Cardiac muscle cell (in vitro differentiated cells and primary cell): Measurements from ENCODE around the gene LKAAEAR1. TPM values are rescaled to one million over a fixed set of nuclear protein-coding genes. Genes with fewer than 3 reads are reported as not detected.

Experiments used
- DNase-seq, 2 donors: peaks; one replicate each; pipeline versions ENCODE4 v3.0.0 to v3.0.0-alpha.2; 2010 to 2017; ENCODE audit warnings: low read depth in 1 of 2, low spot score in 1 of 2
- H3K27ac ChIP-seq: fragments of 200-600 bp; sonication (generic); 2 replicates; pipeline ENCODE4 v1.5.1; 2016
- H3K27me3 ChIP-seq: fragments of 200-600 bp; sonication (generic); 2 replicates; pipeline ENCODE4 v1.6.0; 2016; ENCODE audit warnings: control low read depth
- H3K36me3 ChIP-seq: fragments of 200-600 bp; sonication (generic); 2 replicates; pipeline ENCODE4 v1.5.1; 2016; ENCODE audit warnings: control low read depth
- H3K4me1 ChIP-seq: fragments of 200-600 bp; sonication (generic); 2 replicates; pipeline ENCODE4 v1.8.1; 2017; ENCODE audit warnings: low read depth, mild to moderate bottlenecking, mixed run types
- H3K4me3 ChIP-seq: fragments of 200-600 bp; sonication (generic); 2 replicates; pipeline ENCODE4 v1.5.1; 2016; ENCODE audit warnings: mild to moderate bottlenecking
- H3K9me3 ChIP-seq: fragments of 200-600 bp; sonication (generic); 2 replicates; pipeline ENCODE4 v1.5.1; 2017; ENCODE audit warnings: low read depth, mild to moderate bottlenecking, control low read depth
- CTCF ChIP-seq: IDR thresholded peaks from 2 replicates; pipeline ENCODE4 v1.5.1; 2012; ENCODE audit warnings: low read depth, mild to moderate bottlenecking, low read length
- polyA plus RNA-seq: library from polyadenylated mRNA; unstranded; fragments of >200 nt; fragmentation: Nextera tagmentation; extraction: Ambion mirVana; gene quantifications from 2 replicates; pipeline ENCODE4 v1.2.1, GENCODE V29; 2016
- total RNA-seq: library from RNA; depleted of rRNA; stranded (reverse); fragments of >200 nt; gene quantifications from 2 replicates; pipeline ENCODE4 v1.2.3, GENCODE V29; 2016

LKAAEAR1 gene
- total and polyA plus RNA-seq, 2 experiments from 2014 or later, result 0.21 to 2.2 TPM

GRCh38 chr20:64102647-64103354, 18.6 kb upstream of the LKAAEAR1 start:
- no peaks in the 10 kb centered on the region for H3K4me1 ChIP-seq
- H3K27ac ChIP-seq, result no peak overlapping the region
- peak overlapping the region; percentile 40 for H3K4me3 ChIP-seq
- H3K27me3 ChIP-seq, result peaks cover 26% of the 10 kb centered on the region
- DNase-seq, result peak in 1 of 2 donors; percentile 65
- H3K9me3 ChIP-seq, result no peaks in the 10 kb centered on the region
- no peaks in the 10 kb centered on the region for H3K36me3 ChIP-seq
- no peak for TF ChIP-seq CTCF

- peak; percentile 58 for TF ChIP-seq CTCF
- peaks cover 26% of the 10 kb centered on the region for H3K27me3 ChIP-seq
- H3K4me3 ChIP-seq, result peak overlapping the region; percentile 40
- no peaks in the 10 kb centered on the region for H3K36me3 ChIP-seq
- no peaks in the 10 kb centered on the region for H3K9me3 ChIP-seq
- H3K4me1 ChIP-seq, result no peaks in the 10 kb centered on the region
- DNase-seq, result peak in 1 of 2 donors; percentile 82
- H3K27ac ChIP-seq, result no peak overlapping the region
Measured at GRCh38 chr20:64101731-64102621, 17.8 kb upstream of the LKAAEAR1 start.

GRCh38 chr20:64100946-64101688, 16.9 kb upstream of the LKAAEAR1 start:
- H3K4me1 ChIP-seq, result no peaks in the 10 kb centered on the region
- no peak for DNase-seq
- no peak for TF ChIP-seq CTCF
- H3K27ac ChIP-seq, result no peak overlapping the region
- H3K9me3 ChIP-seq, result no peaks in the 10 kb centered on the region
- peaks cover 26% of the 10 kb centered on the region for H3K27me3 ChIP-seq
- no peaks in the 10 kb centered on the region for H3K36me3 ChIP-seq
- H3K4me3 ChIP-seq, result no peak overlapping the region

- no peak for DNase-seq
- no peak overlapping the region for H3K4me3 ChIP-seq
- peaks cover 26% of the 10 kb centered on the region for H3K27me3 ChIP-seq
- no peaks in the 10 kb centered on the region for H3K9me3 ChIP-seq
- H3K27ac ChIP-seq, result no peak overlapping the region
- no peak for TF ChIP-seq CTCF
- H3K4me1 ChIP-seq, result no peaks in the 10 kb centered on the region
- no peaks in the 10 kb centered on the region for H3K36me3 ChIP-seq
Measured at GRCh38 chr20:64100566-64100888, 16.3 kb upstream of the LKAAEAR1 start.

- no peaks in the 10 kb centered on the region for H3K4me1 ChIP-seq
- H3K9me3 ChIP-seq, result no peaks in the 10 kb centered on the region
- peaks cover 26% of the 10 kb centered on the region for H3K27me3 ChIP-seq
- TF ChIP-seq CTCF, result no peak
- DNase-seq, result no peak
- no peak overlapping the region for H3K4me3 ChIP-seq
- no peak overlapping the region for H3K27ac ChIP-seq
- no peaks in the 10 kb centered on the region for H3K36me3 ChIP-seq
Measured at GRCh38 chr20:64099880-64100565, 15.8 kb upstream of the LKAAEAR1 start.
